HPDE6-E6E7 (cell line): ENCODE results near the gene ATF6.

Experiments used
- DNase-seq: peaks from one replicate; pipeline ENCODE4 v3.0.0; 2011; ENCODE audit warnings: missing footprints; ENCODE audit errors: extremely low spot score

Gene ATF6

GRCh38 chr1:161970036-161970435 lies 203.9 kb downstream of the ATF6 start:
- no peak for DNase-seq

- DNase-seq: no peak
Observed at GRCh38 chr1:161970633-161971032, 204.5 kb downstream of the ATF6 start.

GRCh38 chr1:161972828-161973227 lies 206.7 kb downstream of the ATF6 start:
- DNase-seq: no peak

- DNase-seq: no peak
Observed at GRCh38 chr1:161973924-161974845, 208.1 kb downstream of the ATF6 start.

GRCh38 chr1:161978011-161978790 lies 212.1 kb downstream of the ATF6 start:
- no peak for DNase-seq

GRCh38 chr1:161981126-161981525 lies 215.0 kb downstream of the ATF6 start:
- no peak for DNase-seq

- DNase-seq: no peak
Observed at GRCh38 chr1:161981735-161982506, 215.8 kb downstream of the ATF6 start.

GRCh38 chr1:161982507-161982895 lies 216.4 kb downstream of the ATF6 start:
- no peak for DNase-seq

GRCh38 chr1:161982917-161983316 lies 216.8 kb downstream of the ATF6 start:
- DNase-seq: no peak

- no peak for DNase-seq
Observed at GRCh38 chr1:161983725-161984124, 217.6 kb downstream of the ATF6 start.

- DNase-seq: no peak
Observed at GRCh38 chr1:161985301-161985822, 219.2 kb downstream of the ATF6 start.

GRCh38 chr1:161986328-161986727 lies 220.2 kb downstream of the ATF6 start:
- DNase-seq: no peak

GRCh38 chr1:161987303-161987702 lies 221.2 kb downstream of the ATF6 start:
- no peak for DNase-seq

GRCh38 chr1:161987872-161988271 lies 221.8 kb downstream of the ATF6 start:
- DNase-seq: no peak

GRCh38 chr1:161988413-161988812 lies 222.3 kb downstream of the ATF6 start:
- DNase-seq: no peak

GRCh38 chr1:161989108-161989507 lies 223.0 kb downstream of the ATF6 start:
- DNase-seq: no peak

GRCh38 chr1:161989786-161990185 lies 223.7 kb downstream of the ATF6 start:
- no peak for DNase-seq

- no peak for DNase-seq
Observed at GRCh38 chr1:161993576-161993975, 227.5 kb downstream of the ATF6 start.

- no peak for DNase-seq
Observed at GRCh38 chr1:161994175-161994668, 228.1 kb downstream of the ATF6 start.

- DNase-seq: no peak
Observed at GRCh38 chr1:161997152-161997551, 231.0 kb downstream of the ATF6 start.

GRCh38 chr1:161998811-161999210 lies 232.7 kb downstream of the ATF6 start:
- DNase-seq: no peak
